GM03348 (cell line): ENCODE data around the gene KAZN.
A peak's percentile ranks its signal among the peaks of the same experiment; 100 is the strongest.

Experiments used
- DNase-seq: peaks from one replicate; pipeline ENCODE4 v3.0.0; 2012; ENCODE audit warnings: low spot score

Gene KAZN

GRCh38 chr1:14742181-14742980, 143.9 kb downstream of the KAZN start:
- DNase-seq = peak; percentile 89

- DNase-seq = no peak
Observed at GRCh38 chr1:14743368-14743767, 144.9 kb downstream of the KAZN start.

GRCh38 chr1:14745001-14745720, 146.7 kb downstream of the KAZN start:
- no peak for DNase-seq

- DNase-seq = no peak
Observed at GRCh38 chr1:14745789-14746188, 147.3 kb downstream of the KAZN start.

- no peak for DNase-seq
Observed at GRCh38 chr1:14746393-14746792, 147.9 kb downstream of the KAZN start.

- DNase-seq = no peak
Observed at GRCh38 chr1:14748151-14748550, 149.7 kb downstream of the KAZN start.

- DNase-seq = no peak
Observed at GRCh38 chr1:14748977-14749376, 150.5 kb downstream of the KAZN start.

GRCh38 chr1:14750490-14750889, 152.0 kb downstream of the KAZN start:
- DNase-seq = no peak

- DNase-seq = no peak
Observed at GRCh38 chr1:14755518-14756252, 157.2 kb downstream of the KAZN start.

- no peak for DNase-seq
Observed at GRCh38 chr1:14756589-14757285, 158.3 kb downstream of the KAZN start.

- DNase-seq = no peak
Observed at GRCh38 chr1:14757286-14757625, 158.8 kb downstream of the KAZN start.

- no peak for DNase-seq
Observed at GRCh38 chr1:14759042-14759818, 160.7 kb downstream of the KAZN start.

GRCh38 chr1:14759843-14760242, 161.4 kb downstream of the KAZN start:
- DNase-seq = no peak

- DNase-seq = no peak
Observed at GRCh38 chr1:14760780-14761179, 162.3 kb downstream of the KAZN start.

GRCh38 chr1:14761291-14762153, 163.0 kb downstream of the KAZN start:
- DNase-seq = no peak

- DNase-seq = no peak
Observed at GRCh38 chr1:14763977-14764376, 165.5 kb downstream of the KAZN start.

- DNase-seq = no peak
Observed at GRCh38 chr1:14765773-14766172, 167.3 kb downstream of the KAZN start.

- DNase-seq = no peak
Observed at GRCh38 chr1:14767075-14767474, 168.6 kb downstream of the KAZN start.

- no peak for DNase-seq
Observed at GRCh38 chr1:14768582-14769304, 170.3 kb downstream of the KAZN start.
